AG04449 (cell line): ENCODE results near the gene SNX27.

Source experiments
- CTCF ChIA-PET: fragments of 350-600 bp; formaldehyde crosslinking; extraction: SDS; loops from one replicate; lab custom pipeline; 2021; ENCODE audit warnings: antibody characterized with exemption; lab: Yijun Ruan, JAX
- POLR2A ChIA-PET: fragments of 400-600, 350-600 bp; formaldehyde crosslinking; extraction: SDS; loops from one replicate; lab custom pipeline; 2020; ENCODE audit warnings: antibody characterized with exemption, inconsistent platforms; lab: Yijun Ruan, JAX
- DNase-seq: peaks from one replicate; pipeline ENCODE4 v3.0.0-alpha.2; 2010; ENCODE audit warnings: low read depth, low spot score
- H3K4me3 ChIP-seq: 2 replicates; pipeline ENCODE4 v1.5.1; 2011; ENCODE audit warnings: low read depth, mild to moderate bottlenecking, control low read depth, low read length
- TF ChIP-seq, protein P1 (sequence below): IDR thresholded peaks from one replicate; pipeline ENCODE4 v1.5.1; 2011; ENCODE audit warnings: mild to moderate bottlenecking, moderate library complexity, low read length, control low read depth, inconsistent platforms; ENCODE audit not compliant: insufficient read depth; ENCODE audit errors: missing control alignments

The SNX27 gene

DNA sequence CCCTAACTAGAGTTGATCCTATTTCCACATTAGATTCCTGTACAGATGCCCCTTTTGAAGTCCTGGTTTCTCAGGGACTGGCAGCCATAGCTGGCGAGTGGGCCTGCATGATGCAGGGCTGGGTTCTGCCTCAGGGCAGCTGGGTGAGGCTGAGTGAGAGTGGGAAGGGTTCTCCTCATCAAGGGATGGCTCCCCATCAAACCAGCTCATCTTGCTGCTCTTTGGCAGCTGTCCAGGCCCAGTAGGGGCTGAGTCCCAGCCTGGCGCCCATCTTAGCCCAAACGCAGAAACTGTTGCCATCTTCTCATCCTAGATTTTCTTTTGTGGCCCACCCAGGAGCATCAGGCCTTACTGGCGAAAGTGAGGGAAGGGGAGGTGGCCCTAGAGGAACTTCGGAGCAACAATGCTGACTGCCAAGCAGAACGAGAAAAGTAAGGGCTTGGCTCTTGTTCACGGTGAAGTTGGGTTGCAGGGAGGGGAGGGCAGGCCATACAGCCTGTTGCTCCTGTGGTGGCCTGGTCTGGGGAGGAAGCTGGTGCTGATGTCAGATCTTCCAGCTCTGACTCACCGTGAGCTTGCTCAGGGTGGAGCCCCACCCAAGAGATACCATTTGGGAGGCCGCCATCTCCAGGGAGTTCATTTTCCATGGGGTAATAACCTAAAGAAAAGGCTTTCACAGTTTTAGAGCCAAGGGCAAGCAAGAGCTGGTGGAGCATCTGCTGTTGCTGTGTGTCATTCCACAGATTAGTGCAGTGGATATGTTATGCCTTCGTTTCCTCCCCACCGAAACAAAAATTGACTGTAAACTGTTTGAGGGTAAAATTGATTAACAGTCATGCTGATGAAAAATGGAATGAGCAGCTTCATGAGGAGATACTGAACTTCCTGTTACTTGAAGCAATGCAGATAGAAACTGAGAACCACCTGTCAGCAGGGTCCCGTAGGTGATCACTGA lies 37.0 kb upstream of the SNX27 start:
- DNase-seq, result no peak
- no peak overlapping the region for H3K4me3 ChIP-seq
- CTCF ChIA-PET, result interaction anchor here (0.6 to 2.0 kb wide), 5 partner anchors 13 to 260 kb away, joined by 3 to 11 read pairs (median 3); no protein-coding TSS in a partner anchor
- TF ChIP-seq, protein P1, sequence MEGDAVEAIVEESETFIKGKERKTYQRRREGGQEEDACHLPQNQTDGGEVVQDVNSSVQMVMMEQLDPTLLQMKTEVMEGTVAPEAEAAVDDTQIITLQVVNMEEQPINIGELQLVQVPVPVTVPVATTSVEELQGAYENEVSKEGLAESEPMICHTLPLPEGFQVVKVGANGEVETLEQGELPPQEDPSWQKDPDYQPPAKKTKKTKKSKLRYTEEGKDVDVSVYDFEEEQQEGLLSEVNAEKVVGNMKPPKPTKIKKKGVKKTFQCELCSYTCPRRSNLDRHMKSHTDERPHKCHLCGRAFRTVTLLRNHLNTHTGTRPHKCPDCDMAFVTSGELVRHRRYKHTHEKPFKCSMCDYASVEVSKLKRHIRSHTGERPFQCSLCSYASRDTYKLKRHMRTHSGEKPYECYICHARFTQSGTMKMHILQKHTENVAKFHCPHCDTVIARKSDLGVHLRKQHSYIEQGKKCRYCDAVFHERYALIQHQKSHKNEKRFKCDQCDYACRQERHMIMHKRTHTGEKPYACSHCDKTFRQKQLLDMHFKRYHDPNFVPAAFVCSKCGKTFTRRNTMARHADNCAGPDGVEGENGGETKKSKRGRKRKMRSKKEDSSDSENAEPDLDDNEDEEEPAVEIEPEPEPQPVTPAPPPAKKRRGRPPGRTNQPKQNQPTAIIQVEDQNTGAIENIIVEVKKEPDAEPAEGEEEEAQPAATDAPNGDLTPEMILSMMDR, result no peak
- POLR2A ChIA-PET, result interaction anchor here (0.7 kb wide), 1 partner anchor 160 kb away, joined by 4 read pairs; no protein-coding TSS in a partner anchor

DNA sequence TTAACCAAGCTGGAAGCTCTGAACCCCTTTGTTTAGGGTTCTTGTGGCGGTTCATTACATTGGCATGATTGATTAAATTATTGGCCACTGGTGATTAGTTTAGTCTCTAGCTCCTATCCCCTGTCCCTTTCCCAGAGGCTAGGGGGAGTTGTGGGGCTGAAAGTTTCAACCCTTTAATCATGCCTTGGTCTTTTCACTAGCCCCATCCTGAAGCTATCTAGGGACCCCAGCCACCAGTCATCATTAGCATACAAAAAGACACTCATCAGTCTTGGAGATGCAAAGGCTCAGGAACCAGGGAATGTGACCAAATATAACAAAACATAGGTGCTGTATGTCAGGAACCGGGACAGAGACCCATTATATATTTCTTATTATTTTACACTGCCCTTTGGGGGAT lies 34.7 kb upstream of the SNX27 start:
- no peak for DNase-seq
- TF ChIP-seq, protein P1, result no peak
- POLR2A ChIA-PET, result no interaction called here
- H3K4me3 ChIP-seq, result no peak overlapping the region
- CTCF ChIA-PET, result interaction anchor here (1.1 to 4.9 kb wide), 2 partner anchors 16 to 42 kb away, joined by 4 to 47 read pairs; no protein-coding TSS in a partner anchor

DNA sequence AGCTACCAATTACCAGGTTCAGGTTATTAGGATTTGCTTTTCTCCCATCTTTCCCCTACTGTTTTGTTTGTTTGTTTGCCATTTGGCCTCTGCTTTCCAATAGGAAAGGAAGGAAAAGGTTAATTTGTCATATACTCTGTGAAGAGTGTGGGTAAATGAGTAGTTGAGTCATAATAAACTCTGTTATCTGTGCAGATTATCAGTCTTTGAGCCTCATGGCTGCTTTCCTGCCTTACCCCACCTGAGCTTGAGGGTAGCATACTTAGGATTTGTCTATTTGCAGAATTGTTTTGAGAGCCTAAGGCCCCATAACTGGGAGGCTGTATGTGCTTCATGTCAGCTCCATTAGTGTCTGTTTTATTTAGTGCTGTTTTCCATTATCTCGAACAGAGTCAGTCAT lies 32.9 kb upstream of the SNX27 start:
- no peak overlapping the region for H3K4me3 ChIP-seq
- ChIA-PET CTCF (interaction anchor here (0.9 to 4.9 kb wide), 4 partner anchors 14 to 156 kb away, joined by 3 to 47 read pairs (median 4); no protein-coding TSS in a partner anchor), POLR2A (no interaction called here)
- TF ChIP-seq, protein P1, result no peak
- no peak for DNase-seq

DNA sequence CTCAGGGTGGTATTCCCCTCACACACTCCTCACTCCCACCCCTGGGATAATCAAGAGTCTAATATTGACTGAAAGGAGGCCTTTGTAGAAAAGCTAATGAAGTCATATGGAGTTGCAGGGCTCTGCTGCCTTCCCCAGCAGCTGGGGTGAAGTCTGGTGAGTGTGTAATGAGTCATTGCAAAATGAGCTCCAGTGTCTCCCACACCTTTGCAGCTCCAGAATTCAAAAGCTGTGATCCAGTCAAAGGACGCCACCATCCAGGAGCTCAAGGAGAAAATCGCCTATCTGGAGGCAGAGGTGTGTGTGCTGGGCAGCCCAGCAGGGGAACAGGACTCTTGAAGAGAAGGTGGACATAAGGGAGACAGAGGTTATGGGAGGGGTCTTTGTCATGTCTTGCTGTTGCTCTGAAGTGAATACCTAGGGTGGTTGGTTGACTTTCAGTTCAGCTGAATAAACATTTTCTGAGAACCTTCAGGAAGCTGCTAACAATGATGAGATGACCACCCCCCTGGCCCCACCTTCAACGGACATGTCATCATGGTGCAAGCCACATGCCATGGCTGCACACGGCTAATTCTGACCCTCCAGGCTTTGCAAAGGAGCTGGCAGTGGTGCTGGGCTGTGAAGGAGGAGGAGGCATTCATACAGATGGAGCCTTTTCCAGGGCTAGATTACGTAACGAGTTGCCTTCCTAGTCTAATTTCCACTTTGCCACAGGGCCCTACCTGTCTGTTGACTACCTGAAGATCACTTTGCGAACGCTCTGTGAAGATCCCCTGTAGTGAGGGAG lies 32.2 kb upstream of the SNX27 start:
- TF ChIP-seq, protein P1, result no peak
- H3K4me3 ChIP-seq, result no peak overlapping the region
- ChIA-PET POLR2A (no interaction called here), CTCF (interaction anchor here (0.9 to 4.9 kb wide), 3 partner anchors 13 to 155 kb away, joined by 4 to 47 read pairs (median 4); no protein-coding TSS in a partner anchor)
- DNase-seq, result no peak

DNA sequence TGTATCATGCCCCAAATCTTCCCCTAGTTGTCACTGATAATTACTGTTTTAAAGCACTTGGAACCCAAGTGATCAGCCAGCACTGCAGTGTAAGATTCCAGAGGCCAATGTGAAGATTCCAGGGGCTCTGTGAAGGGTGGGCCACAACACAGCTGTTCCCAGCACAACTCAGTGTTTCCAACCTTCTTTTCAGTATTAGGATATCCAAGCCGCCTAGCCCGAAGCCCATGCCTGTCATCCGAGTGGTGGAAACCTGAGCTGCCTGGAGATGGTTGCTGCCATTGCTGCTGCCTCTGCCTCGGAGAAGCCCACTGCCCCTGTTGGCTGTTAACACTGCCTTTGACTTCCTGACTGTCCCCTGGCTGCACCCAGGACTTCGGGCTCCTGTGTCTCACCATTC lies 30.4 kb upstream of the SNX27 start:
- POLR2A ChIA-PET, result interaction anchor here (0.7 kb wide), 1 partner anchor 27 kb away, joined by 3 read pairs; no protein-coding TSS in a partner anchor
- TF ChIP-seq, protein P1, result no peak
- DNase-seq, result no peak
- no peak overlapping the region for H3K4me3 ChIP-seq
- CTCF ChIA-PET, result interaction anchor here (1.5 to 4.9 kb wide), 3 partner anchors 11 to 137 kb away, joined by 4 to 47 read pairs (median 25); no protein-coding TSS in a partner anchor
